ENCODE measurements around the gene PLA2G2A. TPM values are rescaled to one million over a fixed set of nuclear protein-coding genes. Genes with fewer than 3 reads are reported as not detected.

Gene PLA2G2A
- polyA plus RNA-seq, 1 donor (not counting 4 experiments of a cell fraction or from before 2014, with no cell fraction given) = 0.08 TPM

- Histone ChIP-seq H3K4me2 (ENCODE audit: control insufficient read depth, extremely low read depth, insufficient read depth, low read depth, low read length) (no peak overlapping the region), H3K9ac (ENCODE audit: control insufficient read depth, extremely low read depth, insufficient read depth, low read length) (no peak overlapping the region), H2AFZ (ENCODE audit: control insufficient read depth, low read length) (no peak overlapping the region), H3K79me2 (ENCODE audit: control insufficient read depth, insufficient read depth, low read length) (no peaks in the 10 kb centered on the region), H4K20me1 (ENCODE audit: control insufficient read depth, extremely low read depth, insufficient read depth, low read length) (no peaks in the 10 kb centered on the region), H3K36me3 (ENCODE audit: control insufficient read depth in 2 of 2, extremely low read depth in 1 of 2, insufficient read depth in 2 of 2, low read length in 2 of 2) (no peaks in the 10 kb centered on the region), H3K9me1 (ENCODE audit: control insufficient read depth, extremely low read depth, insufficient read depth, low read length) (no peaks in the 10 kb centered on the region), H3K4me1 (ENCODE audit: control insufficient read depth, extremely low read depth, insufficient read depth, low read length) (peaks cover 5% of the 10 kb centered on the region), H3K9me3 (ENCODE audit: control insufficient read depth, low read depth, low read length) (no peaks in the 10 kb centered on the region), H3K27ac (ENCODE audit: control insufficient read depth, insufficient read depth, low read length) (no peak overlapping the region), H3K27me3 (ENCODE audit: control insufficient read depth, extremely low read depth, insufficient read depth, low read length) (peaks cover 10% of the 10 kb centered on the region), H3K4me3 (ENCODE audit: control insufficient read depth in 2 of 3, extremely low read depth in 1 of 3, insufficient read depth in 2 of 3, low read depth in 1 of 3, low read length in 3 of 3) (no peak overlapping the region)
- FAIRE-seq (no peak), DNase-seq (ENCODE audit: low read depth, low spot score) (no peak)
- no peak for TF ChIP-seq EZH2 (IDR thresholded peaks at IDR 0.05; ENCODE audit: low read length)
- no peak for TF ChIP-seq CTCF (optimal IDR thresholded peaks at IDR 0.05 in 1 of 3, IDR thresholded peaks at IDR 0.05 in 1 of 3, conservative IDR thresholded peaks at IDR 0.05 in 1 of 3; ENCODE audit: extremely low read depth in 1 of 3, insufficient read depth in 2 of 3, low read length in 3 of 3)
- dilution Hi-C loops (cut with MboI; ENCODE audit: extremely low pct_ligation_motif_present, low sequenced_read_pairs) = no loop called here
Observed at GRCh38 chr1:19976317-19977003, 3.0 kb downstream of the PLA2G2A start.

- H3K9me1 ChIP-seq (ENCODE audit: control insufficient read depth, extremely low read depth, insufficient read depth, low read length) = no peaks in the 10 kb centered on the region
- no peak overlapping the region for H3K9ac ChIP-seq (ENCODE audit: control insufficient read depth, extremely low read depth, insufficient read depth, low read length)
- H4K20me1 ChIP-seq (ENCODE audit: control insufficient read depth, extremely low read depth, insufficient read depth, low read length) = no peaks in the 10 kb centered on the region
- dilution Hi-C loops (cut with MboI; ENCODE audit: extremely low pct_ligation_motif_present, low sequenced_read_pairs) = no loop called here
- no peak overlapping the region for H2AFZ ChIP-seq (ENCODE audit: control insufficient read depth, low read length)
- H3K9me3 ChIP-seq (ENCODE audit: control insufficient read depth, low read depth, low read length) = no peaks in the 10 kb centered on the region
- no peak for DNase-seq (ENCODE audit: low read depth, low spot score)
- TF ChIP-seq CTCF (optimal IDR thresholded peaks at IDR 0.05 in 1 of 3, IDR thresholded peaks at IDR 0.05 in 1 of 3, conservative IDR thresholded peaks at IDR 0.05 in 1 of 3; ENCODE audit: extremely low read depth in 1 of 3, insufficient read depth in 2 of 3, low read length in 3 of 3) (no peak), EZH2 (IDR thresholded peaks at IDR 0.05; ENCODE audit: low read length) (no peak)
- no peak overlapping the region for H3K4me3 ChIP-seq (ENCODE audit: control insufficient read depth in 2 of 3, extremely low read depth in 1 of 3, insufficient read depth in 2 of 3, low read depth in 1 of 3, low read length in 3 of 3)
- no peaks in the 10 kb centered on the region for H3K79me2 ChIP-seq (ENCODE audit: control insufficient read depth, insufficient read depth, low read length)
- H3K4me1 ChIP-seq (ENCODE audit: control insufficient read depth, extremely low read depth, insufficient read depth, low read length) = peaks cover 5% of the 10 kb centered on the region
- H3K36me3 ChIP-seq (ENCODE audit: control insufficient read depth in 2 of 2, extremely low read depth in 1 of 2, insufficient read depth in 2 of 2, low read length in 2 of 2) = no peaks in the 10 kb centered on the region
- H3K27ac ChIP-seq (ENCODE audit: control insufficient read depth, insufficient read depth, low read length) = no peak overlapping the region
- H3K27me3 ChIP-seq (ENCODE audit: control insufficient read depth, extremely low read depth, insufficient read depth, low read length) = peaks cover 13% of the 10 kb centered on the region
- peak overlapping the region; percentile 18 for H3K4me2 ChIP-seq (ENCODE audit: control insufficient read depth, extremely low read depth, insufficient read depth, low read depth, low read length)
- no peak for FAIRE-seq
Observed at GRCh38 chr1:19975423-19976193, 3.8 kb downstream of the PLA2G2A start.
